Stomach (tissue), 4 donors: ENCODE results near the gene FLVCR2.

Experiments
- EP300 ChIP-seq: sonication (generic); formaldehyde crosslinking; IDR thresholded peaks from one replicate; pipeline ENCODE4 v1.6.1; 2017; ENCODE audit warnings: antibody characterized with exemption
- POLR2A ChIP-seq, 4 donors: fragments of 450-650 bp; IDR thresholded peaks; one replicate each; pipeline ENCODE4 v1.6.1; 2016; ENCODE audit warnings: antibody characterized with exemption in 4 of 4, control low read depth in 2 of 4, mild to moderate bottlenecking in 1 of 4, moderate library complexity in 1 of 4
- TF ChIP-seq, protein P1 (sequence below), 7 experiments: fragments of 450-650 bp in 4 of 7; fragments of 200-600 bp in 3 of 7; sonication (generic) in 3 of 7; IDR thresholded peaks; one replicate each; pipeline ENCODE4 v1.5.1; 2016 to 2019; ENCODE audit warnings: antibody characterized with exemption in 7 of 7, control low read depth in 2 of 7, mild to moderate bottlenecking in 1 of 7

GRCh38 chr14:75562089-75562488 is 16.3 kb upstream of the FLVCR2 start:
- TF ChIP-seq, protein P1, sequence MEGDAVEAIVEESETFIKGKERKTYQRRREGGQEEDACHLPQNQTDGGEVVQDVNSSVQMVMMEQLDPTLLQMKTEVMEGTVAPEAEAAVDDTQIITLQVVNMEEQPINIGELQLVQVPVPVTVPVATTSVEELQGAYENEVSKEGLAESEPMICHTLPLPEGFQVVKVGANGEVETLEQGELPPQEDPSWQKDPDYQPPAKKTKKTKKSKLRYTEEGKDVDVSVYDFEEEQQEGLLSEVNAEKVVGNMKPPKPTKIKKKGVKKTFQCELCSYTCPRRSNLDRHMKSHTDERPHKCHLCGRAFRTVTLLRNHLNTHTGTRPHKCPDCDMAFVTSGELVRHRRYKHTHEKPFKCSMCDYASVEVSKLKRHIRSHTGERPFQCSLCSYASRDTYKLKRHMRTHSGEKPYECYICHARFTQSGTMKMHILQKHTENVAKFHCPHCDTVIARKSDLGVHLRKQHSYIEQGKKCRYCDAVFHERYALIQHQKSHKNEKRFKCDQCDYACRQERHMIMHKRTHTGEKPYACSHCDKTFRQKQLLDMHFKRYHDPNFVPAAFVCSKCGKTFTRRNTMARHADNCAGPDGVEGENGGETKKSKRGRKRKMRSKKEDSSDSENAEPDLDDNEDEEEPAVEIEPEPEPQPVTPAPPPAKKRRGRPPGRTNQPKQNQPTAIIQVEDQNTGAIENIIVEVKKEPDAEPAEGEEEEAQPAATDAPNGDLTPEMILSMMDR (IDR thresholded peaks at IDR 0.05): no peak
- no peak for TF ChIP-seq EP300
- TF ChIP-seq POLR2A (IDR thresholded peaks at IDR 0.05): no peak
